ENCODE results near the gene RAB37.

The RAB37 gene, protein sequence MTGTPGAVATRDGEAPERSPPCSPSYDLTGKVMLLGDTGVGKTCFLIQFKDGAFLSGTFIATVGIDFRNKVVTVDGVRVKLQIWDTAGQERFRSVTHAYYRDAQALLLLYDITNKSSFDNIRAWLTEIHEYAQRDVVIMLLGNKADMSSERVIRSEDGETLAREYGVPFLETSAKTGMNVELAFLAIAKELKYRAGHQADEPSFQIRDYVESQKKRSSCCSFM

DNA sequence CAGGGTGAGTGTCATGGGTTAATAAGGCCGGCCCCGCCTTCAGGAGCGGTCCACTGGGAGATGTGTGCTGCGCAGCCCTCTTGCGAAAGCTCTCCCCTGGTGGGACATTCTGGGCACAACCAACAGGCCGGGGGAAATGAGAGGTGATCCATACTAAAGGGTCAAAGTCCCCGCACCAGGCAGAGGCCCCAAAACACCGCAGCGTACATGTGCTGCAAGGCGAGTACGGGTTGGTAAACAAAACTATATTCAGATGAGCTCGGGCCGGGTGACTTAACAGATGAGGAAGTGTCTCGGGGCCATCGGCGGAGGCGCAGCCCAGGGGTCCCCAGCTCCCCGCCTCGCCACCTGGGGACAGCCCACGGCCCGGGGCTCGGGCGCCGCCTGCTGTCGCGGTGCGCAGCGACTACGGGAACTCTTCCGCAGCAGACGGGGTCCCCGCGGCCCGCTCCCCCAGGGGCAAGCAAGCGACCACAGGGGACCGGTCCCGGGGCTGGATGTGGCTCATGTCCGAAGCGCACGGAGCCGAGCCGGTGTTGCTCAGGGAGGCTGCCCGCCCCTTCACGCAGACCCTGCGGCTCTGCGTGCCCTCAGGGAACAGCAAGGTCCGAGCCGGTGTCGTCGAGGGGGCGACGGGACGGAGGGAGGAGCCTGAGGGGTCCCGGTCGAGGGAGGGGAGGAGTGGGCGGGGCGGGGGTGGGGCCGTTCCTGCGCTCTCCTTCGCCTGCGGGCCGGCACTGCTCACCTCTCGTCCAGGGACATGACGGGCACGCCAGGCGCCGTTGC lies at the start of gene RAB37:
TSS of gene RAB37 (plus strand) at position 744 of the 786 bp plus-strand sequence. CDS start at position 761, 17 bp downstream.
- peak; percentile 77 for DNase-seq (ENCODE audit: low spot score)
- TF ChIP-seq, protein P1, sequence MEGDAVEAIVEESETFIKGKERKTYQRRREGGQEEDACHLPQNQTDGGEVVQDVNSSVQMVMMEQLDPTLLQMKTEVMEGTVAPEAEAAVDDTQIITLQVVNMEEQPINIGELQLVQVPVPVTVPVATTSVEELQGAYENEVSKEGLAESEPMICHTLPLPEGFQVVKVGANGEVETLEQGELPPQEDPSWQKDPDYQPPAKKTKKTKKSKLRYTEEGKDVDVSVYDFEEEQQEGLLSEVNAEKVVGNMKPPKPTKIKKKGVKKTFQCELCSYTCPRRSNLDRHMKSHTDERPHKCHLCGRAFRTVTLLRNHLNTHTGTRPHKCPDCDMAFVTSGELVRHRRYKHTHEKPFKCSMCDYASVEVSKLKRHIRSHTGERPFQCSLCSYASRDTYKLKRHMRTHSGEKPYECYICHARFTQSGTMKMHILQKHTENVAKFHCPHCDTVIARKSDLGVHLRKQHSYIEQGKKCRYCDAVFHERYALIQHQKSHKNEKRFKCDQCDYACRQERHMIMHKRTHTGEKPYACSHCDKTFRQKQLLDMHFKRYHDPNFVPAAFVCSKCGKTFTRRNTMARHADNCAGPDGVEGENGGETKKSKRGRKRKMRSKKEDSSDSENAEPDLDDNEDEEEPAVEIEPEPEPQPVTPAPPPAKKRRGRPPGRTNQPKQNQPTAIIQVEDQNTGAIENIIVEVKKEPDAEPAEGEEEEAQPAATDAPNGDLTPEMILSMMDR (IDR thresholded peaks at IDR 0.05; ENCODE audit: extremely low read depth, insufficient read depth, missing control alignments), result peak; percentile 86

DNA sequence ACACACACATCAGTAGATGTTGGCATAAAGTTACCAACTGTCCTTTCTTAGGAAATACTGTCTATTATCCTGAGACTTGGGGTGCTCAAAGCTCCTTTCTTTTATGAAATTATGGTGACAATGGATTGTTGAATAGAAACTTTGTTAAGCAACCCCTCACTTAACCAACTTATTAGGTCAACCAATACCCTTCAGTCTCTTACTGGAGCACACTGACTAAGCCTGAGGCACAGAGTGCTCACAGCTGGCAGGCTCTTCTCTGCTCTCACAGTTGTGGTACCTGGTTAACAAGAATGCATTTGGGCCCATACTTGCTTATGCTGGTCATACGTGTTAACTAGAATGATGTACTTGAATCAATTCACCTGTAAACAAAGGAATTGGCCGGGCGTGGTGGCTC lies 49.2 kb upstream of the RAB37 start:
- in situ Hi-C loops (cut with MboI; ENCODE audit: low pct_unique_long_range_greater_than_20kb, low sequenced_read_pairs, unreplicated experiment), result no loop called here
- TF ChIP-seq, protein P1 (IDR thresholded peaks at IDR 0.05; ENCODE audit: extremely low read depth, insufficient read depth, missing control alignments), result no peak
- DNase-seq (ENCODE audit: low spot score), result no peak

More for the DNA sequence above, at the start of gene RAB37:
- in situ Hi-C loops (cut with MboI; ENCODE audit: low pct_unique_long_range_greater_than_20kb, low sequenced_read_pairs, unreplicated experiment), result no loop called here

DNA sequence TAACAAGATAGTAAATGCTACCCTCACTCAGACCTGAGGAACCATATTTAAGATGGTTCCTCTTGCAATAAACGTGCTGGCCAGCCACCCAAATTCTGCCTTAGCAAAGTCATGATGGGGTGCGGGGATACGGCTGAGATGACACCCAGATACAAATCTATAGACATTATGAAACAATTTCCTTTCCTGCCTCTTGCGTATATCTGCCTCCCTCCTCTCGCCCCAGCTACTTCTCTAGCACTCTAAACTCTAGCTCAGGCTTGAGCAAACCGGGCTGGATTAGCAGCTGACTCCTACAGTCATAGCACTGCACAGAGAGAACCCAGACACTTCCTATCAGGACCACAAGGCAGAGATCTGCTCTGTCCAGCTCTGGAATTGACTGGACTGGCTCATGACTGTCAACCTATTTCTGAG lies 46.6 kb upstream of the RAB37 start:
- DNase-seq (ENCODE audit: low spot score), result no peak
- in situ Hi-C loops (cut with MboI; ENCODE audit: low pct_unique_long_range_greater_than_20kb, low sequenced_read_pairs, unreplicated experiment), result no loop called here
- TF ChIP-seq, protein P1 (IDR thresholded peaks at IDR 0.05; ENCODE audit: extremely low read depth, insufficient read depth, missing control alignments), result no peak

DNA sequence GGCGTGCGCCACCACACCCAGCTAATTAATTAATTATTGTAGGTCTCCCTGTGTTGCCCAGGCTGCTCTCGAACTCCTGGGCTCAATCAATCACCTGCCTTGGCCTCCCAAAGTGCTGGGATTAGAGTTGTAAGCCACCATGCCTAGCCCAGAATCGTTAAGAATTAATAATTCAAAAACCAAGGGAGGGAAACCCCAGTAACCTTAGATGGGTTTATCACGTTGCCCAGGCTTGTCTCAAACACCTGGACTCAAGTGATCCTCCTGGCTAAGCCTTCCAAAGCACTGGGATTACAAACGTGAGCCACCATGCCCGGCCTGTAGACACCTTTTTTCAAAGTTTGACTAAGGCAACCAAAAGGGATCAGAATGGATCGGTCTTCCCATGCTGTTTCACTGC lies 45.9 kb upstream of the RAB37 start:
- TF ChIP-seq, protein P1 (IDR thresholded peaks at IDR 0.05; ENCODE audit: extremely low read depth, insufficient read depth, missing control alignments), result no peak
- no peak for DNase-seq (ENCODE audit: low spot score)
- in situ Hi-C loops (cut with MboI; ENCODE audit: low pct_unique_long_range_greater_than_20kb, low sequenced_read_pairs, unreplicated experiment), result no loop called here

DNA sequence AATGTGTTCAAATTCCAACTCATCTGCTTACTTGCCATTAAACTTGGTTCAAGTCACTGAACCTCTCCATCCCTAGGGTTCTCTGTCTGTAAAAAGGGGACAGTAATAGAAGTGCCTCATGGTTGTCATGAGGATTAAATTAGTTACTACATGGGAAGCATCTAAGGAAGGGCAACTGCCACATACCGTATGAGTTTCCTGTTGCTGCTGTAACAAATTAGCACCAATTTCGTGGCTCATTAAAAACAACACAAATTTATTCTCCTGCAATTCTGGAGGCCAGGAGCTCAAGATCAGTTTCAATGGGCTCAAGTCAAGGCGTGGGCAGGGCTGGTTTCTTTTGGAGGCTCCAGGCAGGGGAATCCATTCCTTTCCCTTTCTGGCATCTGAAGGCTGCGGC lies 43.0 kb upstream of the RAB37 start:
- in situ Hi-C loops (cut with MboI; ENCODE audit: low pct_unique_long_range_greater_than_20kb, low sequenced_read_pairs, unreplicated experiment), result no loop called here
- DNase-seq (ENCODE audit: low spot score), result no peak
- TF ChIP-seq, protein P1 (IDR thresholded peaks at IDR 0.05; ENCODE audit: extremely low read depth, insufficient read depth, missing control alignments), result no peak

DNA sequence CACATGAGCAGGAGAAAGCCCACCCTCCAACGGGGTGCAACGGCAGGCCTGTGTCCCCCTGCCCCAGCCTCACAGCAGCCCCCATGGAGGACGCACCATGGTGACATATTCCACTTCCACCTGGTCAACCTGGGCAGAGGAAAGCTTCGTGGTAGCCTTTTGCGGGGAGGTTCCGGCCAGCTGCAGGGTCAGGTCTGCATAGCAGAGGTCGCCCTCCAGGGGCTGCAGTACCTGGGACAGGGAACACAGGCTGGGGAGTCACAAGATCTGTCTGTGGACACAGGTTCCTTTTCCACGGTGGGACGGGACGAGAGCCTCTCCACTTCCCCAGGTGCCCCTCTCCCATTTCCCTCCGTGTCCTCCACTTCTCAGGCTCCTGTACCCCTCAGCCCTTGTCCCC lies 41.4 kb upstream of the RAB37 start:
- TF ChIP-seq, protein P1 (IDR thresholded peaks at IDR 0.05; ENCODE audit: extremely low read depth, insufficient read depth, missing control alignments), result no peak
- in situ Hi-C loops (cut with MboI; ENCODE audit: low pct_unique_long_range_greater_than_20kb, low sequenced_read_pairs, unreplicated experiment), result no loop called here
- DNase-seq (ENCODE audit: low spot score), result no peak

All from GM13977 (cell line).